ENCODE data around the gene PCDH19. TPM values are rescaled to one million over a fixed set of nuclear protein-coding genes. Genes with fewer than 3 reads are reported as not detected.

The PCDH19 gene
- total RNA-seq, 1 experiment from 2014 or later, result 0.04 TPM

DNA sequence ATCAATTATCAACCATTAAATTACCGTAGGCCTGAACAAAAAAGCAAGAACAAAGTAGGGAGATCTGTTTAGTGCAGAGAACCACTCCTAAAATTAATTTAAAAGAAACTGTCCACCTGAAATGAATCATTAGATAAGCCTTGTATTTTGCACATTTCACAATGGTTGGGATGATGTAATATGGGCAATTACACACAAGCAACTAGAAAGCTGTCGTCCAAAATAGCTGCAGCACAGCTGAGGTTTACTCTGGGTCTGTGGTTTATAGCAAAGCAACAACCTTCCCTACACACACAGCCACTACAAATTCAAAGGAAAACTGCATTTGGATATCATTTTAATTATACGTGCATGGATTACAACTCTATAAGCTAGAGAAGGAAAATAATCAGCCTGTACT is 28.5 kb downstream of the PCDH19 start:
- H3F3A ChIP-seq (ENCODE audit: insufficient read depth, low read depth), result no peaks in the 10 kb centered on the region
- no peak for DNase-seq
- no peaks in the 10 kb centered on the region for H3K79me2 ChIP-seq (ENCODE audit: low read depth)
- 0 out of 2 replicates have a peak, but pooled peaks cover 4% of the 10 kb centered on the region for H3K4me1 ChIP-seq (replicated peaks; ENCODE audit: insufficient read depth)
- H4K20me1 ChIP-seq (ENCODE audit: insufficient read depth), result no peaks in the 10 kb centered on the region
- no peaks in the 10 kb centered on the region for H3K27me3 ChIP-seq (ENCODE audit: insufficient read depth, low read depth)
- CTCF ChIA-PET, result no interaction called here
- no peak overlapping the region for H3K27ac ChIP-seq
- no peaks in the 10 kb centered on the region for H3K9me2 ChIP-seq (ENCODE audit: insufficient read depth)
- H3K4me3 ChIP-seq, result no peak overlapping the region
- no peaks in the 10 kb centered on the region for H3K9me3 ChIP-seq (ENCODE audit: insufficient read depth, low read depth)
- no peak for TF ChIP-seq EZH2 (IDR thresholded peaks at IDR 0.05; ENCODE audit: low read depth)
- TF ChIP-seq, protein P1, sequence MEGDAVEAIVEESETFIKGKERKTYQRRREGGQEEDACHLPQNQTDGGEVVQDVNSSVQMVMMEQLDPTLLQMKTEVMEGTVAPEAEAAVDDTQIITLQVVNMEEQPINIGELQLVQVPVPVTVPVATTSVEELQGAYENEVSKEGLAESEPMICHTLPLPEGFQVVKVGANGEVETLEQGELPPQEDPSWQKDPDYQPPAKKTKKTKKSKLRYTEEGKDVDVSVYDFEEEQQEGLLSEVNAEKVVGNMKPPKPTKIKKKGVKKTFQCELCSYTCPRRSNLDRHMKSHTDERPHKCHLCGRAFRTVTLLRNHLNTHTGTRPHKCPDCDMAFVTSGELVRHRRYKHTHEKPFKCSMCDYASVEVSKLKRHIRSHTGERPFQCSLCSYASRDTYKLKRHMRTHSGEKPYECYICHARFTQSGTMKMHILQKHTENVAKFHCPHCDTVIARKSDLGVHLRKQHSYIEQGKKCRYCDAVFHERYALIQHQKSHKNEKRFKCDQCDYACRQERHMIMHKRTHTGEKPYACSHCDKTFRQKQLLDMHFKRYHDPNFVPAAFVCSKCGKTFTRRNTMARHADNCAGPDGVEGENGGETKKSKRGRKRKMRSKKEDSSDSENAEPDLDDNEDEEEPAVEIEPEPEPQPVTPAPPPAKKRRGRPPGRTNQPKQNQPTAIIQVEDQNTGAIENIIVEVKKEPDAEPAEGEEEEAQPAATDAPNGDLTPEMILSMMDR (conservative IDR thresholded peaks at IDR 0.05), result no peak
- H3K36me3 ChIP-seq (ENCODE audit: low read depth), result no peaks in the 10 kb centered on the region
- intact Hi-C loops (cut with micrococcal nuclease; ENCODE audit: unreplicated experiment), result no loop called here
- H2AFZ ChIP-seq, result no peak overlapping the region
- POLR2A ChIA-PET (ENCODE audit: unreplicated experiment), result no interaction called here
- H3K4me2 ChIP-seq, result no peak overlapping the region
- no TSS peak for BruUV-seq (replicated peaks)

DNA sequence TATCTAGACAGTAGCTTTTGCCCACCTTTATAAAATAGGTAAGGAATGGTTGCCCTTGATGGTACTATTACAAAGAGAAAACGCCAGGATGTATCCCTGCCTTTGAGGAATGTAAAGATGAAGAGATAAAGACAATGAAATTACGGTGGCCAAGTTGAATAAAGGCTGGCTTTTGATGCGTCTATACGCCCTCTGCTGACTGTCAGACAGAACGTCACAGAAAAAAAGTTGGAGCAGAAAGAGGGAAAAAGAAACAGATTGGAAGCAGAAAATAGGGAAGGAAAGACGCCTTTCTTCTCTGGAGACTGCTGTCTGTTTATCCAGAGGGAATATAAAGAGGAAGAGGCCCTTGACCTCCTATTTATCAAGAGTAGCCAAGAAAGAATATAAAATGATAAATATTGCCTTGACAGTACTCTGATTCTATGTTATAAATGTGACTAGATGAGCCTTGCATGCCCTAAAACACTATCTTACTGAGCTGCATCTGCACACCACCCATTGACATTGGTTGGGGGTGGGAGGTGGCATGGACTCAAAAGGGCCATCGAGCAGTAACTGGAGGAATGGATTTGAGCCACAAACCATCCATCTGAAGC is 30.6 kb downstream of the PCDH19 start:
- DNase-seq, result peak in 1 of 2 experiments; percentile 55
- BruUV-seq (replicated peaks), result no TSS peak
- no peaks in the 10 kb centered on the region for H3K9me2 ChIP-seq (ENCODE audit: insufficient read depth)
- H4K20me1 ChIP-seq (ENCODE audit: insufficient read depth), result no peaks in the 10 kb centered on the region
- H3K9me3 ChIP-seq (ENCODE audit: insufficient read depth, low read depth), result no peaks in the 10 kb centered on the region
- H3K79me2 ChIP-seq (ENCODE audit: low read depth), result no peaks in the 10 kb centered on the region
- POLR2A ChIA-PET (ENCODE audit: unreplicated experiment), result no interaction called here
- no peaks in the 10 kb centered on the region for H3F3A ChIP-seq (ENCODE audit: insufficient read depth, low read depth)
- CTCF ChIA-PET, result no interaction called here
- no peak overlapping the region for H3K27ac ChIP-seq
- intact Hi-C loops (cut with micrococcal nuclease; ENCODE audit: unreplicated experiment), result no loop called here
- no peaks in the 10 kb centered on the region for H3K36me3 ChIP-seq (ENCODE audit: low read depth)
- no peak overlapping the region for H3K4me3 ChIP-seq
- TF ChIP-seq, protein P1 (conservative IDR thresholded peaks at IDR 0.05), result peak; percentile 67
- TF ChIP-seq EZH2 (IDR thresholded peaks at IDR 0.05; ENCODE audit: low read depth), result no peak
- H3K27me3 ChIP-seq (ENCODE audit: insufficient read depth, low read depth), result no peaks in the 10 kb centered on the region
- H3K4me1 ChIP-seq (replicated peaks; ENCODE audit: insufficient read depth), result 0 out of 2 replicates have a peak, but pooled peaks cover 4% of the 10 kb centered on the region
- no peak overlapping the region; the same call in 1 of the 2 replicates for H3K4me2 ChIP-seq
- H2AFZ ChIP-seq, result no peak overlapping the region

DNA sequence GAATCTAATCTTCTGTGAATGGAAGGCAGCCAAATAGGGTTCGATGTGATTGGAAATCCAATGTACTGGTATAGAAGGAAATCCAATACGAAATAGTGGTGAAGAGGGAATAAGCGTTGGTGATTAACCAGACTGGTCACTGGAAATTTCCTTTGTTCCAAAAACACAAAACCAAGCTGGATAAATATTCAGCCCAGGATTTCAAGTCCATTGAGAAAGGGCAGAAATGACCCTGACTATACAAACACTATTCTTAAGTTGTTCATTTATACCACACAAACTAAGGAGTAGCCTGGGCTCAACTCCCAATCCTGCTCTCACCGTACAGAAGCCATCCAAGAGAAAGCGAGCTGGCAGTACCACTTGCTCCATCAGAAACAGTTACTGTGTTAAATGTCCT is 32.2 kb downstream of the PCDH19 start:
- CTCF ChIA-PET, result no interaction called here
- Histone ChIP-seq H3K27me3 (ENCODE audit: insufficient read depth, low read depth) (no peaks in the 10 kb centered on the region), H3K4me1 (replicated peaks; ENCODE audit: insufficient read depth) (0 out of 2 replicates have a peak, but pooled peaks cover 4% of the 10 kb centered on the region), H3F3A (ENCODE audit: insufficient read depth, low read depth) (no peaks in the 10 kb centered on the region), H3K27ac (no peak overlapping the region), H3K9me2 (ENCODE audit: insufficient read depth) (no peaks in the 10 kb centered on the region), H2AFZ (no peak overlapping the region), H3K79me2 (ENCODE audit: low read depth) (no peaks in the 10 kb centered on the region), H3K9me3 (ENCODE audit: insufficient read depth, low read depth) (no peaks in the 10 kb centered on the region), H3K36me3 (ENCODE audit: low read depth) (no peaks in the 10 kb centered on the region), H3K4me3 (no peak overlapping the region), H4K20me1 (ENCODE audit: insufficient read depth) (no peaks in the 10 kb centered on the region), H3K4me2 (no peak overlapping the region)
- POLR2A ChIA-PET (ENCODE audit: unreplicated experiment), result no interaction called here
- intact Hi-C loops (cut with micrococcal nuclease; ENCODE audit: unreplicated experiment), result no loop called here
- TF ChIP-seq EZH2 (IDR thresholded peaks at IDR 0.05; ENCODE audit: low read depth), result no peak
- TF ChIP-seq, protein P1 (conservative IDR thresholded peaks at IDR 0.05), result no peak
- no TSS peak for BruUV-seq (replicated peaks)
- no peak for DNase-seq
